Measurements from ENCODE around the gene VAT1L. TPM values are rescaled to one million over a fixed set of nuclear protein-coding genes. Genes with fewer than 3 reads are reported as not detected.

VAT1L gene
- total RNA-seq, 6 experiments from 2014 or later: 0.19 to 0.64 (median 0.51) TPM; not detected in 1

DNA sequence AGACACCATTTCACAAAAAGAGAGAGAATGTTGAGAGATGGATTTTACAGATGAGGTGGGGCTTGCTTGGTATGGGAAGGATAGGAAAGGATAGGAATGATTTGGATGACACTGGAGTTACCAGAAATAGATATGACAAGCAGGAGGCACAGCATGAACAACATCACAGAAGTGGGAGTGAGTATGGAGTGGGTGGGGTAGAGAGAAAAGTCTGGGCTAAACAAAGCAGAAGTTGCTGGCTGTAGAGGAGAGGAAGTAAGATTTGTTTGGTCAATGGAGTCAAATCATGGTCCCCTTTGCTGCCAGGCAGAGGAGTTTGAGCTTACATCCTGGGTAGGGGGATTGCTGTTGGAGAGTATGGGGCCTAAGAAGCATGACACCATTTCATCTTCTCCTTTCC is 101.7 kb downstream of the VAT1L start:
- Histone ChIP-seq H3K27ac (no peak overlapping the region), H3K9me3 (no peaks in the 10 kb centered on the region), H3K36me3 (no peaks in the 10 kb centered on the region), H3K4me1 (peaks cover 0 to 4% (median 0%) of the 10 kb centered on the region in 4 donors), H3K27me3 (no peaks in the 10 kb centered on the region), H3K4me3 (no peak overlapping the region)
- ATAC-seq (peak in 1 of 4 donors; percentile 46), DNase-seq (no peak)
- intact Hi-C loops (cut with DNase I): no loop called here
- TF ChIP-seq POLR2A (IDR thresholded peaks at IDR 0.05): no peak
- TF ChIP-seq, protein P1, sequence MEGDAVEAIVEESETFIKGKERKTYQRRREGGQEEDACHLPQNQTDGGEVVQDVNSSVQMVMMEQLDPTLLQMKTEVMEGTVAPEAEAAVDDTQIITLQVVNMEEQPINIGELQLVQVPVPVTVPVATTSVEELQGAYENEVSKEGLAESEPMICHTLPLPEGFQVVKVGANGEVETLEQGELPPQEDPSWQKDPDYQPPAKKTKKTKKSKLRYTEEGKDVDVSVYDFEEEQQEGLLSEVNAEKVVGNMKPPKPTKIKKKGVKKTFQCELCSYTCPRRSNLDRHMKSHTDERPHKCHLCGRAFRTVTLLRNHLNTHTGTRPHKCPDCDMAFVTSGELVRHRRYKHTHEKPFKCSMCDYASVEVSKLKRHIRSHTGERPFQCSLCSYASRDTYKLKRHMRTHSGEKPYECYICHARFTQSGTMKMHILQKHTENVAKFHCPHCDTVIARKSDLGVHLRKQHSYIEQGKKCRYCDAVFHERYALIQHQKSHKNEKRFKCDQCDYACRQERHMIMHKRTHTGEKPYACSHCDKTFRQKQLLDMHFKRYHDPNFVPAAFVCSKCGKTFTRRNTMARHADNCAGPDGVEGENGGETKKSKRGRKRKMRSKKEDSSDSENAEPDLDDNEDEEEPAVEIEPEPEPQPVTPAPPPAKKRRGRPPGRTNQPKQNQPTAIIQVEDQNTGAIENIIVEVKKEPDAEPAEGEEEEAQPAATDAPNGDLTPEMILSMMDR (IDR thresholded peaks at IDR 0.05): no peak

DNA sequence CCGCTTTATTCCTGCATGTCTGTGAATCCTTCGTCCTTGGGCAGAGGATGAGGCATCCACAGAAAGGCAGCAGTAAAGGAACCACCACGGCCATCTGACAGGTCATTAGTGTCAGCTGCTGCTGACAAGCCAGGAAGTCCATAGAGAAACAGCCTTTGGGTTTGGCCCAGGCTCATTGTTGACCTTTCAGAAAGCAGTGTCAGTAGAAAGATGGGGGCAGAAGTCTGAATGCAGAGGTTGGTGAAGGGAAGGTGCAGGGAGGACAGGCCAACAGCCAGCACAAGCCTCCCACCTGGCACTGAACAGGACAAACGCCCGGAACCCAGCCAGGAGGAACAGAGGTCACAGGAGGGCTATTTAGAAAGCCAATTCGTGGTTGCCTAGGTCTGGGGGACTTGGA is 105.8 kb downstream of the VAT1L start:
- H3K36me3 ChIP-seq: no peaks in the 10 kb centered on the region
- no peaks in the 10 kb centered on the region for H3K27me3 ChIP-seq
- H3K9me3 ChIP-seq: no peaks in the 10 kb centered on the region
- ATAC-seq: peak; percentile 57 to 83 (median 66)
- TF ChIP-seq, protein P1 (IDR thresholded peaks at IDR 0.05): no peak
- TF ChIP-seq POLR2A (IDR thresholded peaks at IDR 0.05): no peak
- no peak overlapping the region for H3K4me3 ChIP-seq
- intact Hi-C loops (cut with DNase I): no loop called here
- WGBS (ENCODE audit: insufficient coverage, low coverage, low lambda C conversion rate, missing lambda C conversion rate): 13% methylated on average over 4 of the region's 6 CpGs
- peaks cover 0 to 4% (median 0%) of the 10 kb centered on the region in 4 donors for H3K4me1 ChIP-seq
- H3K27ac ChIP-seq: no peak overlapping the region
- peak in 1 of 3 donors; percentile 21 for DNase-seq

DNA sequence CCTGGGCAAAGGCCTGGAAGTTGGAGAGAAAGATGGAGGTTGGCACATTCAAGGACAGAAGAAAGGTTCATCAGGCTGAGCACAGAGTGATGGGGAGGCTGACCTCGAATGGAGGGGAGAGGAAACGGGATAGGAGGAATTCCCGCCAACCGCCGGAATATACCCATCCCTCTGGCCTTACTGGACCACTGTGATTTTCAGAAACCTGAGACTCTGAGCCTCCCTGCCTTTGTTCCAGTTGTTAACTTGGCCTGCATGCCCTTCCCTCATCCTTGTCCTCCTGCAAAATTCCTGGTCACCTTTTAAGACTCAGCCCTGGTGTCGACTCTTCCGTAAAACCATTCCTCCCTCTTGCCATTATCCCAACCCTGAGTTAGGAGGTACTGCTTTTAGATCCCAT is 107.6 kb downstream of the VAT1L start:
- Histone ChIP-seq H3K4me1 (peaks cover 0 to 4% (median 0%) of the 10 kb centered on the region in 4 donors), H3K27ac (no peak overlapping the region), H3K27me3 (no peaks in the 10 kb centered on the region), H3K9me3 (no peaks in the 10 kb centered on the region), H3K4me3 (no peak overlapping the region), H3K36me3 (no peaks in the 10 kb centered on the region)
- intact Hi-C loops (cut with DNase I): no loop called here
- DNase-seq (no peak), ATAC-seq (no peak)
- TF ChIP-seq, protein P1 (IDR thresholded peaks at IDR 0.05): no peak
- TF ChIP-seq POLR2A (IDR thresholded peaks at IDR 0.05): no peak
- WGBS (ENCODE audit: insufficient coverage, low coverage, low lambda C conversion rate, missing lambda C conversion rate): 60% methylated on average over 3 of the region's 7 CpGs

DNA sequence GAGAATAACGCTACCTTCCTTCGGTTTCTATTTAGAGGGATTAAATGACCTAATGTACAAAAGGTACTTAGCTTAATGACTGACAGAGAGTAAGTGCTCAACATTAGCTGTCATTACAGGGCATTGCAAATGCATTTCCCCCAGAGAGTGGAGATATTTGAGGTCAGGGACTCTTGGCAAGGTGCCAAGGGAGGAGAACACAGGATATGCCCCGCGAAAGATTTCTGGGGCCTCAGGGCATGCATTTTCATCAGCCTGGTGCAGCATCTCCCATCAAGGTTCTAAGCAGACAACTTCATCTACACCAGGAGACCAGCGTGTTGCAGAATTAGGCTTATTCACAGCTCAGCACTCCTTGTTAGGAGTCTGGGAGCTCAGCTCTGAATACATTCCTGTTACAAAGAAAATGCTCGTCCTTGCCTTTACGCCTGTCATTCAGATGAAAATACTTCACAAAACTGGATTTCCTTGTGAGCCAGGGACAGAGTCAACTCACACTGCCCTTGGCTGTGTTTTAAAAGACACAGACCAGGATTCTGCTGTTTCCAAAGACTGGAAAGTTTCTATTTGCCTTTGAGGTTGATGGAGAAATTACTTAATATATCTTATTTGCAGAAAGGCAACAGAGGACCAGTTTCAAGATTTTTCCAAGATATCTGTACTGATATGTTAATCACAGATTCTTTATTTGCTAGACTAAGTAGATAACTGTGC is 108.2 kb downstream of the VAT1L start:
- ATAC-seq: no peak
- intact Hi-C loops (cut with DNase I): no loop called here
- Histone ChIP-seq H3K4me3 (no peak overlapping the region), H3K27ac (no peak overlapping the region), H3K36me3 (no peaks in the 10 kb centered on the region), H3K27me3 (no peaks in the 10 kb centered on the region), H3K4me1 (peaks cover 0 to 4% (median 0%) of the 10 kb centered on the region in 4 donors), H3K9me3 (no peaks in the 10 kb centered on the region)
- DNase-seq: no peak
- TF ChIP-seq, protein P1 (IDR thresholded peaks at IDR 0.05): no peak
- TF ChIP-seq POLR2A (IDR thresholded peaks at IDR 0.05): no peak
- 39% methylated on average over 6 of the region's 7 CpGs for WGBS (ENCODE audit: insufficient coverage, low coverage, low lambda C conversion rate, missing lambda C conversion rate)

All from right lobe of liver (tissue), 6 donors.